Parathyroid adenoma (tissue), 2 donors: ENCODE results near the gene SNRPA.

Experiments
- H2AFZ ChIP-seq: fragments of 300-600 bp; sonication (generic); one replicate; pipeline ENCODE4 v1.7.0; 2017; ENCODE audit warnings: antibody characterized with exemption, mild to moderate bottlenecking
- H3K27ac ChIP-seq: fragments of 300-600 bp; sonication (generic); one replicate; pipeline ENCODE4 v1.7.0; 2017
- H3K27me3 ChIP-seq: fragments of 300-600 bp; sonication (generic); one replicate; pipeline ENCODE4 v1.7.0; 2017; ENCODE audit warnings: low read length; ENCODE audit not compliant: control insufficient read depth, insufficient read depth
- H3K36me3 ChIP-seq: fragments of 300-600 bp; sonication (generic); one replicate; pipeline ENCODE4 v1.7.0; 2017; ENCODE audit warnings: low read length; ENCODE audit not compliant: control insufficient read depth, insufficient read depth
- H3K4me1 ChIP-seq: fragments of 300-600 bp; sonication (generic); one replicate; pipeline ENCODE4 v1.7.0; 2017; ENCODE audit warnings: control low read depth
- H3K4me2 ChIP-seq: fragments of 300-600 bp; sonication (generic); one replicate; pipeline ENCODE4 v1.7.0; 2017; ENCODE audit warnings: low read length
- H3K4me3 ChIP-seq: fragments of 300-600 bp; sonication (generic); one replicate; pipeline ENCODE4 v1.7.0; 2017; ENCODE audit warnings: low read depth, low read length
- H3K79me2 ChIP-seq: fragments of 300-600 bp; sonication (generic); one replicate; pipeline ENCODE4 v1.7.0; 2017; ENCODE audit warnings: control low read depth
- H3K9ac ChIP-seq: fragments of 300-600 bp; sonication (generic); one replicate; pipeline ENCODE4 v1.7.0; 2017; ENCODE audit warnings: mild to moderate bottlenecking
- H3K9me3 ChIP-seq: fragments of 300-600 bp; sonication (generic); one replicate; pipeline ENCODE4 v1.7.0; 2017; ENCODE audit warnings: low read length; ENCODE audit not compliant: control insufficient read depth
- CTCF ChIP-seq: fragments of 300-600 bp; sonication (generic); IDR thresholded peaks from one replicate; pipeline ENCODE4 v1.7.0; 2017; ENCODE audit warnings: antibody characterized with exemption, mild to moderate bottlenecking
- donor health status: primary hyperparathyroidism.

SNRPA gene

GRCh38 chr19:40709817-40710216 lies 41.2 kb upstream of the SNRPA start:
- no peaks in the 10 kb centered on the region for H3K36me3 ChIP-seq
- H3K9ac ChIP-seq = no peak overlapping the region
- peaks cover 3% of the 10 kb centered on the region for H3K4me1 ChIP-seq
- no peaks in the 10 kb centered on the region for H3K9me3 ChIP-seq
- no peak overlapping the region for H3K27ac ChIP-seq
- TF ChIP-seq CTCF = no peak
- no peaks in the 10 kb centered on the region for H3K27me3 ChIP-seq
- no peak overlapping the region for H2AFZ ChIP-seq
- no peak overlapping the region for H3K4me2 ChIP-seq
- no peak overlapping the region for H3K4me3 ChIP-seq
- H3K79me2 ChIP-seq = peaks cover 10% of the 10 kb centered on the region

GRCh38 chr19:40713939-40714338 lies 37.1 kb upstream of the SNRPA start:
- H3K9ac ChIP-seq = no peak overlapping the region
- peak overlapping the region; percentile 98 for H3K4me2 ChIP-seq
- peaks cover 18% of the 10 kb centered on the region for H3K79me2 ChIP-seq
- H2AFZ ChIP-seq = no peak overlapping the region
- no peaks in the 10 kb centered on the region for H3K36me3 ChIP-seq
- peaks cover 11% of the 10 kb centered on the region for H3K4me1 ChIP-seq
- no peak overlapping the region for H3K4me3 ChIP-seq
- H3K27ac ChIP-seq = no peak overlapping the region
- H3K27me3 ChIP-seq = no peaks in the 10 kb centered on the region
- no peaks in the 10 kb centered on the region for H3K9me3 ChIP-seq
- TF ChIP-seq CTCF = no peak

GRCh38 chr19:40714441-40715299 lies 36.3 kb upstream of the SNRPA start:
- Histone ChIP-seq H3K9ac (peak overlapping the region; percentile 39), H3K4me3 (peak overlapping the region; percentile 92), H3K79me2 (peaks cover 20% of the 10 kb centered on the region), H3K4me1 (peaks cover 16% of the 10 kb centered on the region), H3K9me3 (no peaks in the 10 kb centered on the region), H3K27ac (peak overlapping the region; percentile 87), H2AFZ (peak overlapping the region; percentile 90), H3K36me3 (no peaks in the 10 kb centered on the region), H3K4me2 (peak overlapping the region; percentile 98), H3K27me3 (no peaks in the 10 kb centered on the region)
- no peak for TF ChIP-seq CTCF

- peak overlapping the region; percentile 90 for H2AFZ ChIP-seq
- no peaks in the 10 kb centered on the region for H3K9me3 ChIP-seq
- peaks cover 23% of the 10 kb centered on the region for H3K4me1 ChIP-seq
- H3K4me3 ChIP-seq = peak overlapping the region; percentile 92
- TF ChIP-seq CTCF = no peak
- no peaks in the 10 kb centered on the region for H3K36me3 ChIP-seq
- H3K79me2 ChIP-seq = peaks cover 34% of the 10 kb centered on the region
- H3K27ac ChIP-seq = peak overlapping the region; percentile 87
- no peaks in the 10 kb centered on the region for H3K27me3 ChIP-seq
- peak overlapping the region; percentile 98 for H3K4me2 ChIP-seq
- H3K9ac ChIP-seq = peak overlapping the region; percentile 22
Measured at GRCh38 chr19:40716031-40716481, 34.9 kb upstream of the SNRPA start.
